ENCODE measurements around the gene TDO2. TPM values are rescaled to one million over a fixed set of nuclear protein-coding genes. Genes with fewer than 3 reads are reported as not detected.

The TDO2 gene
- polyA plus RNA-seq, 3 donors: not detected

DNA sequence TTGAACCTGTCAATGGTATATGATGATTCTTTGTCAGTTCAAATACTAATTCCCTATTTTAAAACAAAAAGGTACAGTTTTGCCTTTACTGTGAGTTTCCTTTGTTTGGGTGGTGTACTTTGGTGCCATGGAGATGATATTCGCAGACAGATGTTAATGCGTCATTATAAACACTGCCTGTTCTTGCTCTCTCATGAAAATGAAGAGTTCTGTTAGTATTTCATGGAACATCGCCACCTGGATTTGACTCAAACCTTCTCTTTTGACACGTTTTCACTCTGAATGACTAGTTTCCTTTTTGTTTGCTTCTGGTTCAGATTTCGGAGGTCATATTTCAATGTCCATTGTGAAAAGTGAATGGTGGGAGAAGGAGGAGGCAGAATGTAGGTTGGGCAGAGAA is 57.0 kb downstream of the TDO2 start:
- H4K20me1 ChIP-seq (ENCODE audit: insufficient read depth, low read length): no peaks in the 10 kb centered on the region
- H2AFZ ChIP-seq (ENCODE audit: insufficient read depth, low read depth, low read length, poor library complexity, severe bottlenecking): no peak overlapping the region
- Mint-ChIP-seq H3K27me3 (ENCODE audit: low read depth in 3 of 3) (peaks cover 0 to 2% (median 2%) of the 10 kb centered on the region in 3 donors), H3K9me3 (peaks cover 0 to 6% (median 0%) of the 10 kb centered on the region in 7 donors), H3K4me3 (no peak overlapping the region), H3K36me3 (no peaks in the 10 kb centered on the region), H3K4me1 (peaks cover 11% of the 10 kb centered on the region), H3K27ac (no peak overlapping the region)
- peaks cover 8 to 12% of the 10 kb centered on the region in 2 donors for H3K4me1 ChIP-seq (ENCODE audit: control insufficient read depth in 1 of 2, insufficient read depth in 2 of 2, low read length in 2 of 2)
- no peak for DNase-seq
- H3K9ac ChIP-seq (ENCODE audit: insufficient read depth, low read length, poor library complexity, severe bottlenecking): no peak overlapping the region
- no peaks in the 10 kb centered on the region for H3K36me3 ChIP-seq (replicated peaks in 1 of 2; ENCODE audit: control insufficient read depth in 1 of 2, insufficient read depth in 2 of 2, low read length in 2 of 2)
- no peaks in the 10 kb centered on the region for H3K79me2 ChIP-seq (ENCODE audit: insufficient read depth, low read length)
- no peaks in the 10 kb centered on the region for H3K9me3 ChIP-seq (replicated peaks in 1 of 2; ENCODE audit: control insufficient read depth in 1 of 2, insufficient read depth in 1 of 2, low read length in 2 of 2)
- H3K4me3 ChIP-seq (replicated peaks in 1 of 3; ENCODE audit: low read depth in 2 of 3, low read length in 3 of 3): no peak overlapping the region
- intact Hi-C loops (cut with micrococcal nuclease): loop anchor here in 1 of 2 donors (10.0 kb wide), 1 partner anchor 1014 kb away; the partner anchor contains the start of gene PDGFC
- H3K27ac ChIP-seq (ENCODE audit: low read depth in 1 of 2, low read length in 2 of 2): no peak overlapping the region
- H3K4me2 ChIP-seq (replicated peaks; ENCODE audit: extremely low read depth, low read length, poor library complexity, severe bottlenecking): no peak overlapping the region
- no peaks in the 10 kb centered on the region for H3K27me3 ChIP-seq (ENCODE audit: control insufficient read depth in 2 of 2, insufficient read depth in 2 of 2, low read length in 2 of 2)
- TF ChIP-seq, protein P1, sequence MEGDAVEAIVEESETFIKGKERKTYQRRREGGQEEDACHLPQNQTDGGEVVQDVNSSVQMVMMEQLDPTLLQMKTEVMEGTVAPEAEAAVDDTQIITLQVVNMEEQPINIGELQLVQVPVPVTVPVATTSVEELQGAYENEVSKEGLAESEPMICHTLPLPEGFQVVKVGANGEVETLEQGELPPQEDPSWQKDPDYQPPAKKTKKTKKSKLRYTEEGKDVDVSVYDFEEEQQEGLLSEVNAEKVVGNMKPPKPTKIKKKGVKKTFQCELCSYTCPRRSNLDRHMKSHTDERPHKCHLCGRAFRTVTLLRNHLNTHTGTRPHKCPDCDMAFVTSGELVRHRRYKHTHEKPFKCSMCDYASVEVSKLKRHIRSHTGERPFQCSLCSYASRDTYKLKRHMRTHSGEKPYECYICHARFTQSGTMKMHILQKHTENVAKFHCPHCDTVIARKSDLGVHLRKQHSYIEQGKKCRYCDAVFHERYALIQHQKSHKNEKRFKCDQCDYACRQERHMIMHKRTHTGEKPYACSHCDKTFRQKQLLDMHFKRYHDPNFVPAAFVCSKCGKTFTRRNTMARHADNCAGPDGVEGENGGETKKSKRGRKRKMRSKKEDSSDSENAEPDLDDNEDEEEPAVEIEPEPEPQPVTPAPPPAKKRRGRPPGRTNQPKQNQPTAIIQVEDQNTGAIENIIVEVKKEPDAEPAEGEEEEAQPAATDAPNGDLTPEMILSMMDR (IDR thresholded peaks at IDR 0.05): no peak
- 100% methylated on average over 1 of the region's 5 CpGs for WGBS (ENCODE audit: insufficient coverage)

DNA sequence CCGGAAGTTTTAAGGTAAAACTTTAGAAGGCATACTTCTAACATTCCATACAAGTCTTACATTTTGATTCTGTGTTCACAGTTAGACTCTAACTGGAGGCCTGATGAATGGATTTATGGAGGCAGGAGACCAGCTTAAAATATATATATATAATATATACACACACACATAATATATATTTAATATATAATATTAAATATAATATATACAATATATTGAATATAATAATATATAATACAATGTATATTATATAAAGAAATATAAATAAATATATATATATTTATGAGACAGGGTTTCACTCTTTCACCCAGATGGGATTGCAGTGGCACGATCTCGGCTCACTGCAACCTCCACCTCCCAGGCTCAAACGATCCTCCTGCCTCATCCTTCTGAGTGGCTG is 58.1 kb downstream of the TDO2 start:
- TF ChIP-seq, protein P1 (IDR thresholded peaks at IDR 0.05): no peak
- Histone ChIP-seq H3K27ac (ENCODE audit: low read depth in 1 of 2, low read length in 2 of 2) (no peak overlapping the region), H3K36me3 (replicated peaks in 1 of 2; ENCODE audit: control insufficient read depth in 1 of 2, insufficient read depth in 2 of 2, low read length in 2 of 2) (no peaks in the 10 kb centered on the region), H3K27me3 (ENCODE audit: control insufficient read depth in 2 of 2, insufficient read depth in 2 of 2, low read length in 2 of 2) (no peaks in the 10 kb centered on the region), H3K4me1 (ENCODE audit: control insufficient read depth in 1 of 2, insufficient read depth in 2 of 2, low read length in 2 of 2) (peaks cover 8 to 12% of the 10 kb centered on the region in 2 donors), H2AFZ (ENCODE audit: insufficient read depth, low read depth, low read length, poor library complexity, severe bottlenecking) (no peak overlapping the region), H3K4me2 (replicated peaks; ENCODE audit: extremely low read depth, low read length, poor library complexity, severe bottlenecking) (no peak overlapping the region), H3K79me2 (ENCODE audit: insufficient read depth, low read length) (no peaks in the 10 kb centered on the region), H3K9ac (ENCODE audit: insufficient read depth, low read length, poor library complexity, severe bottlenecking) (no peak overlapping the region), H4K20me1 (ENCODE audit: insufficient read depth, low read length) (no peaks in the 10 kb centered on the region), H3K4me3 (replicated peaks in 1 of 3; ENCODE audit: low read depth in 2 of 3, low read length in 3 of 3) (no peak overlapping the region), H3K9me3 (replicated peaks in 1 of 2; ENCODE audit: control insufficient read depth in 1 of 2, insufficient read depth in 1 of 2, low read length in 2 of 2) (no peaks in the 10 kb centered on the region)
- DNase-seq: no peak
- Mint-ChIP-seq H3K27me3 (ENCODE audit: low read depth in 3 of 3) (peaks cover 0 to 2% (median 2%) of the 10 kb centered on the region in 3 donors), H3K4me3 (no peak overlapping the region), H3K27ac (no peak overlapping the region), H3K4me1 (peaks cover 11% of the 10 kb centered on the region), H3K9me3 (peaks cover 0 to 6% (median 0%) of the 10 kb centered on the region in 7 donors), H3K36me3 (no peaks in the 10 kb centered on the region)
- intact Hi-C loops (cut with micrococcal nuclease): loop anchor here in 1 of 2 donors (10.0 kb wide), 1 partner anchor 1013 kb away; the partner anchor contains the start of gene PDGFC
- no CpG with 5 or more reads among the region's 4 CpGs for WGBS (ENCODE audit: insufficient coverage)

Data from CD14-positive monocyte (primary cell).